ENCODE results near the gene KCNAB1. TPM values are rescaled to one million over a fixed set of nuclear protein-coding genes. Genes with fewer than 3 reads are reported as not detected.
"Not testable (repeated sequence)": the region's sequence is repeated elsewhere in the genome, so short reads cannot be mapped to it uniquely, and the experiment has no call there.

KCNAB1 gene
- total and polyA plus RNA-seq, 12 donors = 1.4 to 5.0 (median 2.5) TPM

GRCh38 chr3:156132313-156132712 is 11.9 kb downstream of the KCNAB1 start:
- peaks cover 0 to 16% (median 0%) of the 10 kb centered on the region in 9 donors for H3K4me1 ChIP-seq
- no peaks in the 10 kb centered on the region for H3K36me3 ChIP-seq
- intact Hi-C loops (cut with DNase I) = no loop called here
- 48 to 58% methylated on average over 1 of the region's 1 CpG for WGBS, 2 donors
- no peak overlapping the region for H3K4me3 ChIP-seq
- TF ChIP-seq CTCF (IDR thresholded peaks at IDR 0.05) = no peak
- H3K27me3 ChIP-seq = no peaks in the 10 kb centered on the region
- no peaks in the 10 kb centered on the region for H3K9me3 ChIP-seq
- no peak overlapping the region for H3K27ac ChIP-seq
- ATAC-seq (no peak), DNase-seq (no peak)

DNA sequence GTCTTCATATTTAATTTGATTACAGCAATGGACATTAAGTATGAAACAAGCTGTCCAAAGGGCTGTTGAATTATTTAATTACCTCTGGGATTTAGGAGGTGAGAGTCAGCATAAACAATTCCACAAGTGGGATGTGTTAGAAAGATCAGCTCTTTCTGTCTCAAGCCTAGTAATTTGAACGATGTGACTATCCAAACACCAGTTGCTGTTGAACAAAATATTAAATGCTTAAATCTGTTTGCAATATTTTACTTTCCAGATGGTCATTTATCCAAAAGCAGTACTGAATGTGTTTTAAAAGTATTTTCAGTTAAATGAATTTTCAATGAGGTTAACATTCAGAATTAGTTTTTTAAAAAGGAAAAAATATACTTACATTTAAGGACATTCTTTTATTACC is 12.7 kb downstream of the KCNAB1 start:
- WGBS, 2 donors = 46 to 51% methylated on average over 1 of the region's 1 CpG
- H3K36me3 ChIP-seq = no peaks in the 10 kb centered on the region
- no peak overlapping the region for H3K4me3 ChIP-seq
- no peaks in the 10 kb centered on the region for H3K27me3 ChIP-seq
- H3K9me3 ChIP-seq = no peaks in the 10 kb centered on the region
- intact Hi-C loops (cut with DNase I) = no loop called here
- DNase-seq = no peak
- H3K27ac ChIP-seq = no peak overlapping the region
- TF ChIP-seq CTCF (IDR thresholded peaks at IDR 0.05) = no peak
- no peak for ATAC-seq
- peaks cover 0 to 16% (median 0%) of the 10 kb centered on the region in 9 donors for H3K4me1 ChIP-seq

DNA sequence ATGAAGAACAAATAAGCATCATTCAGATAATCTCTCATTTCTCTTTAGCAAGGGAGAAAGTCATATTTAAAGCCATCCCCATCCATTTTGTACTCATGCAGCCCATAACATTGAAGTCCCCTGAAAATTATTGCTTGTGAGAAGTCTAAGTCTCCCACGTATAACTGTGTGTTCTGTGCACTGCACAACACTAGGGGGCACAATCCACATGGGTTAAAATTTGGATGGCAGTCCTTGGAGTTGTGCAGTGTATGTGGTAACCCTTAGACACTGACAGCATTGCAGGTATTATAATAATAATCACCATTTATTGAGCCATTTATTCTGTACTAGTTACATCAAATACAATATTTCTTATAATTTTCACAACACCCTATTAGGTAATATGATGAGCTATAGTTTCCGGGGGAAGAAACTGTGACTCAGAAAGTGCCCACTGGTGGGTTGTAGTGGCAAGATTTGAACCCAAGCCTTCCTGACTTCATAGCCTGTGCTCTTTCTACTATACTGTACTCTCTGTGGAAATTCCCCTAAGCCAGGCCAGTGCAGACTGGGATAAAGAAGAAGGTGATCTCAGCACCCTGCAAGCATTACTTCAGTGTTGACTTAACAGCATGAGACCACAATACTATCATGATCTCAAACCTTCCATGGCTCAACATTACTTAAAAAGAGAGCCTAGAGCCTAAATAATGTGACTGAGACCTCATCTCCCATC is 15.7 kb downstream of the KCNAB1 start:
- 74 to 75% methylated on average over 2 of the region's 2 CpGs for WGBS, 2 donors
- Histone ChIP-seq H3K36me3 (no peaks in the 10 kb centered on the region), H3K27me3 (no peaks in the 10 kb centered on the region), H3K4me3 (no peak overlapping the region), H3K9me3 (no peaks in the 10 kb centered on the region), H3K27ac (no peak overlapping the region), H3K4me1 (peaks cover 0 to 16% (median 0%) of the 10 kb centered on the region in 9 donors)
- no peak for TF ChIP-seq CTCF (IDR thresholded peaks at IDR 0.05)
- ATAC-seq = no peak
- intact Hi-C loops (cut with DNase I) = no loop called here
- DNase-seq = no peak

GRCh38 chr3:156137397-156137796 is 17.0 kb downstream of the KCNAB1 start:
- H3K9me3 ChIP-seq; H3K27ac ChIP-seq; H3K4me3 ChIP-seq; H3K4me1 ChIP-seq; intact Hi-C loops (cut with DNase I); H3K36me3 ChIP-seq; H3K27me3 ChIP-seq; DNase-seq; ATAC-seq: not testable (repeated sequence)
- 75 to 78% methylated on average over 6 to 8 of the region's 8 CpGs for WGBS, 2 donors

DNA sequence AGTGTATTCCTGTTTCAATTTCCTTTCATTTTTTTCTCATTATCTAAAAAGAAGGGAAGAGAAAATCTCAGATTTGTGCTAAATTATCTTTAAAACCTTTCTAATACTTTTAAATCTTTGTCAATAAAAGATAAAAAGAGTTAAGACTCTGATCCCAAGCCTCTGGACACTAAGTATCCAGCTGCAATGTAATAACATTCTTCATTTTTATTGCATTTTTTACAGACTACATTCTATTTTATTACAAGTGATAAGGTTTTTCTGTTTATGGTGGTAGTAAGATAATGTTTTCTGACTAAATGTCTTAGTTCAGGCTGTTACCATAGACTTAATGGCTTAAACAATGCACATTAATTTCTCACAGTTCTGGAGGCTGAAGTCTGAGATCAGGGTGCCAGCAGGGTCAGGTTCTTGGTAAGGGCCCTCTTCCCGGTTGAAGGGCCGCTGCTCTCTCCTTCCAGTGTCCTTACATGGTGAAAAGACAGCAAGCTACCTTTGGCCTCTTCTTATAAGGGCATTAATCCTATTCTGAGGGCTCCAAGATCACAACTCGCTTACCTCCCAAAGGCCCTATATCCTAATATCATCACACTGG is 19.7 kb downstream of the KCNAB1 start:
- Histone ChIP-seq H3K36me3 (no peaks in the 10 kb centered on the region), H3K4me1 (no peaks in the 10 kb centered on the region), H3K27ac (no peak overlapping the region), H3K9me3 (no peaks in the 10 kb centered on the region), H3K4me3 (no peak overlapping the region), H3K27me3 (peaks cover 0 to 3% (median 0%) of the 10 kb centered on the region in 7 donors)
- WGBS, 2 donors = 89 to 90% methylated on average over 3 of the region's 3 CpGs
- DNase-seq = no peak
- TF ChIP-seq CTCF (IDR thresholded peaks at IDR 0.05) = no peak
- intact Hi-C loops (cut with DNase I) = loop anchor here in 2 of 10 donors (10.0 kb wide), 2 partner anchors 95 to 945 kb away; no protein-coding TSS in a partner anchor
- ATAC-seq = no peak
